ENCODE data around the gene CBLB. TPM values are rescaled to one million over a fixed set of nuclear protein-coding genes. Genes with fewer than 3 reads are reported as not detected.

The CBLB gene
- total and polyA plus RNA-seq, 2 of the 4 experiments (the other 2 are of a cell fraction), result 10.1 to 20.1 TPM

- dilution Hi-C loops (cut with HindIII; ENCODE audit: low sequenced_read_pairs, unreplicated experiment) (no loop called here), in situ Hi-C loops (cut with MboI; ENCODE audit: low sequenced_read_pairs) (no loop called here), intact Hi-C loops (cut with micrococcal nuclease) (no loop called here)
- Histone ChIP-seq H3K36me3 (ENCODE audit: control insufficient read depth, insufficient read depth, low read length) (no peaks in the 10 kb centered on the region), H4K8ac (ENCODE audit: low read depth in 2 of 2, low read length in 2 of 2) (no peak overlapping the region), H2AK5ac (ENCODE audit: low read depth, low read length) (no peak overlapping the region), H3K9me3 (ENCODE audit: control insufficient read depth, insufficient read depth, low read length) (no peaks in the 10 kb centered on the region), H3K4me2 (ENCODE audit: low read depth, low read length) (no peak overlapping the region), H2AFZ (replicated peaks; ENCODE audit: low read length, poor library complexity) (no peak overlapping the region), H3K4me3 (ENCODE audit: insufficient read depth, low read depth, low read length) (no peak overlapping the region), H4K20me1 (ENCODE audit: insufficient read depth, low read length) (no peaks in the 10 kb centered on the region), H3K18ac (ENCODE audit: low read depth, low read length) (no peak overlapping the region), H3K9ac (ENCODE audit: low read depth, low read length) (no peak overlapping the region), H3K27ac (ENCODE audit: insufficient read depth, low read length) (no peak overlapping the region), H3K14ac (replicated peaks; ENCODE audit: low read depth, low read length) (no peak overlapping the region), H3K27me3 (ENCODE audit: control insufficient read depth, insufficient read depth, low read length) (no peaks in the 10 kb centered on the region), H2AK9ac (replicated peaks; ENCODE audit: low read depth, low read length, poor library complexity) (no peak overlapping the region), H3K9me1 (ENCODE audit: insufficient read depth, low read length) (no peaks in the 10 kb centered on the region), H2BK5ac (ENCODE audit: low read depth, low read length, poor library complexity, severe bottlenecking) (no peak overlapping the region), H2BK20ac (ENCODE audit: low read depth, low read length) (no peak overlapping the region), H2BK120ac (ENCODE audit: low read depth, low read length) (no peak overlapping the region), H4K5ac (ENCODE audit: low read depth, low read length) (no peak overlapping the region), H2BK15ac (ENCODE audit: low read depth, low read length) (no peak overlapping the region), H3K4ac (ENCODE audit: low read depth, low read length) (no peak overlapping the region), H4K91ac (ENCODE audit: insufficient read depth, low read depth, low read length) (no peak overlapping the region), H3K23ac (ENCODE audit: low read depth, low read length) (no peak overlapping the region), H3K4me1 (ENCODE audit: control insufficient read depth, insufficient read depth, low read length) (peaks cover 2% of the 10 kb centered on the region; the same call in 1 of the 2 replicates), H3K56ac (ENCODE audit: extremely low read depth, insufficient read depth, low read length) (no peak overlapping the region), H3K79me1 (ENCODE audit: low read depth in 1 of 2, low read length in 2 of 2) (no peaks in the 10 kb centered on the region)
- ChIA-PET POLR2A (ENCODE audit: unreplicated experiment) (interaction anchor here (0.7 kb wide), 1 partner anchor 211 kb away, joined by 5 read pairs; no protein-coding TSS in a partner anchor), CTCF (no interaction called here)
- TF ChIP-seq POLR2A (IDR thresholded peaks at IDR 0.05; ENCODE audit: low read depth, low read length), result no peak
- TF ChIP-seq MXI1 (IDR thresholded peaks at IDR 0.05; ENCODE audit: borderline replicate concordance, low read depth, low read length), result no peak
- no peak for TF ChIP-seq CHD1 (IDR thresholded peaks at IDR 0.05; ENCODE audit: low read depth, low read length)
- no peak for TF ChIP-seq SMC3 (IDR thresholded peaks at IDR 0.05; ENCODE audit: low read depth, low read length)
- no peak for TF ChIP-seq CEBPB (IDR thresholded peaks at IDR 0.05; ENCODE audit: low read depth, low read length)
- no peak for TF ChIP-seq MAZ (IDR thresholded peaks at IDR 0.05; ENCODE audit: borderline replicate concordance, low read depth, low read length)
- no peak for TF ChIP-seq MAFK (IDR thresholded peaks at IDR 0.05; ENCODE audit: low read depth, low read length)
- no TSS peak for BruUV-seq (replicated peaks)
- DNase-seq, result no peak
- no peak for ATAC-seq (ENCODE audit: low read depth)
Observed at GRCh38 chr3:105911496-105911895, 42.7 kb upstream of the CBLB start.
